ENCODE results near the gene IL4R.
"Not testable (repeated sequence)": the region's sequence is repeated elsewhere in the genome, so short reads cannot be mapped to it uniquely, and the experiment has no call there.

Gene IL4R

GRCh38 chr16:27408012-27408601, 94.3 kb downstream of the IL4R start:
- no peak for DNase-seq

- no peak for DNase-seq
Measured at GRCh38 chr16:27408602-27409031, 94.8 kb downstream of the IL4R start.

GRCh38 chr16:27409958-27410357, 96.2 kb downstream of the IL4R start:
- DNase-seq, result not testable (repeated sequence)

GRCh38 chr16:27410761-27411160, 97.0 kb downstream of the IL4R start:
- no peak for DNase-seq

GRCh38 chr16:27413956-27414355, 100.2 kb downstream of the IL4R start:
- DNase-seq, result no peak
